Ovary (tissue), 3 donors: Measurements from ENCODE around the gene FHOD3.

Source experiments
- POLR2A ChIP-seq: fragments of 450-650 bp; IDR thresholded peaks from one replicate; pipeline ENCODE4 v1.6.1; 2017; ENCODE audit warnings: antibody characterized with exemption, mild to moderate bottlenecking, moderate library complexity
- TF ChIP-seq, protein P1 (sequence below), 3 donors: fragments of 450-650 bp in 2 of 3; fragments of 200-600 bp in 1 of 3; IDR thresholded peaks; one replicate each; pipeline versions ENCODE4 v1.5.1 to v1.8.0; 2016 to 2022; ENCODE audit warnings: antibody characterized with exemption in 3 of 3, mild to moderate bottlenecking in 1 of 3
- donor health status: DM: no; HTN: no; CAD: no.

DNA sequence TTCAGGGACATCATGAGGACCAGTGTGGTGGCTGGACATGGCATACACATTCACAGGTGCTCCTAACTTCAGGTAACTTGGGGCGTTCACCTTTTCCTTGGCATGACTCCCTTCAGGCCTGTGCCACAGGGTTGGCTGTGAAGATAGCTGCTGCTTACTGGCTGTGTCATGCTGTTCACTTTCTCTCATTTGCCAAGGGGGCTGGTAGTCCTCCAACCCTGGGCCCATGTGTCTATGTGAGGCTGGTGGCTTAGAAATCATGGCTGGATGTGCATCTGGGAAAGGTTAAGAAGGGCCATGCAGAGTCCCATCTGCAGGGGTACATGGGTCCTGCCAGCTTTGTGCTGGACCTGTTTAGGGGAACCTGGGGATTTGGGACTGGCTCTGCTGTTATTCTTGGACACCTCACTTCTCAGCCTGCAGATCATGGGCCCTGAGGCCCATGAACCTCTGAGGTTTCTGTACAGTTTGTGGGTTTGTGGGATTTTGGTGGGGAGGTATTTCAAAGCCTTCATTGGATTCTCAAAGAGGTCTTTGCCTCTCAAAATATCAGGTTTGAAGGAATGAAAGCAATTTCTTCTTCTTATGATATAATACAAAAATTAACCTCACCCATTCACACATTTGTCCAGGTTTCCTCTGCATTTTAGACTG, 62.9 kb downstream of the FHOD3 start:
- TF ChIP-seq, protein P1, sequence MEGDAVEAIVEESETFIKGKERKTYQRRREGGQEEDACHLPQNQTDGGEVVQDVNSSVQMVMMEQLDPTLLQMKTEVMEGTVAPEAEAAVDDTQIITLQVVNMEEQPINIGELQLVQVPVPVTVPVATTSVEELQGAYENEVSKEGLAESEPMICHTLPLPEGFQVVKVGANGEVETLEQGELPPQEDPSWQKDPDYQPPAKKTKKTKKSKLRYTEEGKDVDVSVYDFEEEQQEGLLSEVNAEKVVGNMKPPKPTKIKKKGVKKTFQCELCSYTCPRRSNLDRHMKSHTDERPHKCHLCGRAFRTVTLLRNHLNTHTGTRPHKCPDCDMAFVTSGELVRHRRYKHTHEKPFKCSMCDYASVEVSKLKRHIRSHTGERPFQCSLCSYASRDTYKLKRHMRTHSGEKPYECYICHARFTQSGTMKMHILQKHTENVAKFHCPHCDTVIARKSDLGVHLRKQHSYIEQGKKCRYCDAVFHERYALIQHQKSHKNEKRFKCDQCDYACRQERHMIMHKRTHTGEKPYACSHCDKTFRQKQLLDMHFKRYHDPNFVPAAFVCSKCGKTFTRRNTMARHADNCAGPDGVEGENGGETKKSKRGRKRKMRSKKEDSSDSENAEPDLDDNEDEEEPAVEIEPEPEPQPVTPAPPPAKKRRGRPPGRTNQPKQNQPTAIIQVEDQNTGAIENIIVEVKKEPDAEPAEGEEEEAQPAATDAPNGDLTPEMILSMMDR (IDR thresholded peaks at IDR 0.05), result no peak
- no peak for TF ChIP-seq POLR2A
